ENCODE measurements around the gene TUNAR. TPM values are rescaled to one million over a fixed set of nuclear protein-coding genes. Genes with fewer than 3 reads are reported as not detected.

The TUNAR gene
- total RNA-seq, 1 donor from 2014 or later: not detected

- intact Hi-C loops (cut with micrococcal nuclease): no loop called here
- no peaks in the 10 kb centered on the region for H3K36me3 Mint-ChIP-seq (ENCODE audit: low read depth)
- H3K4me1 Mint-ChIP-seq (ENCODE audit: low read depth): no peaks in the 10 kb centered on the region
- H3K9me3 Mint-ChIP-seq: no peaks in the 10 kb centered on the region
- H3K27ac Mint-ChIP-seq: no peak overlapping the region
- H3K4me3 Mint-ChIP-seq: no peak overlapping the region
- DNase-seq (ENCODE audit: low spot score): no peak
- peaks cover 4% of the 10 kb centered on the region for H3K27me3 Mint-ChIP-seq (ENCODE audit: insufficient read depth)
Observed at GRCh38 chr14:95849761-95850160, 26.9 kb upstream of the TUNAR start.

GRCh38 chr14:95850429-95850828, 26.2 kb upstream of the TUNAR start:
- no peak for DNase-seq (ENCODE audit: low spot score)
- Mint-ChIP-seq H3K27ac (no peak overlapping the region), H3K36me3 (ENCODE audit: low read depth) (no peaks in the 10 kb centered on the region), H3K4me3 (no peak overlapping the region), H3K9me3 (no peaks in the 10 kb centered on the region), H3K27me3 (ENCODE audit: insufficient read depth) (peaks cover 4% of the 10 kb centered on the region), H3K4me1 (ENCODE audit: low read depth) (no peaks in the 10 kb centered on the region)
- intact Hi-C loops (cut with micrococcal nuclease): no loop called here

GRCh38 chr14:95855606-95856005, 21.0 kb upstream of the TUNAR start:
- Mint-ChIP-seq H3K27ac (no peak overlapping the region), H3K27me3 (ENCODE audit: insufficient read depth) (no peaks in the 10 kb centered on the region), H3K36me3 (ENCODE audit: low read depth) (no peaks in the 10 kb centered on the region), H3K4me3 (no peak overlapping the region), H3K9me3 (no peaks in the 10 kb centered on the region), H3K4me1 (ENCODE audit: low read depth) (no peaks in the 10 kb centered on the region)
- no peak for DNase-seq (ENCODE audit: low spot score)
- intact Hi-C loops (cut with micrococcal nuclease): no loop called here

- intact Hi-C loops (cut with micrococcal nuclease): no loop called here
- H3K36me3 Mint-ChIP-seq (ENCODE audit: low read depth): no peaks in the 10 kb centered on the region
- H3K27ac Mint-ChIP-seq: no peak overlapping the region
- no peak for DNase-seq (ENCODE audit: low spot score)
- no peaks in the 10 kb centered on the region for H3K4me1 Mint-ChIP-seq (ENCODE audit: low read depth)
- H3K27me3 Mint-ChIP-seq (ENCODE audit: insufficient read depth): peaks cover 1% of the 10 kb centered on the region
- no peak overlapping the region for H3K4me3 Mint-ChIP-seq
- no peaks in the 10 kb centered on the region for H3K9me3 Mint-ChIP-seq
Observed at GRCh38 chr14:95857275-95857674, 19.4 kb upstream of the TUNAR start.

GRCh38 chr14:95858893-95859292, 17.7 kb upstream of the TUNAR start:
- Mint-ChIP-seq H3K4me1 (ENCODE audit: low read depth) (no peaks in the 10 kb centered on the region), H3K27ac (no peak overlapping the region), H3K27me3 (ENCODE audit: insufficient read depth) (peaks cover 2% of the 10 kb centered on the region), H3K4me3 (no peak overlapping the region), H3K9me3 (no peaks in the 10 kb centered on the region), H3K36me3 (ENCODE audit: low read depth) (no peaks in the 10 kb centered on the region)
- no peak for DNase-seq (ENCODE audit: low spot score)
- intact Hi-C loops (cut with micrococcal nuclease): no loop called here

- H3K36me3 Mint-ChIP-seq (ENCODE audit: low read depth): no peaks in the 10 kb centered on the region
- no peaks in the 10 kb centered on the region for H3K4me1 Mint-ChIP-seq (ENCODE audit: low read depth)
- intact Hi-C loops (cut with micrococcal nuclease): no loop called here
- H3K9me3 Mint-ChIP-seq: no peaks in the 10 kb centered on the region
- peaks cover 5% of the 10 kb centered on the region for H3K27me3 Mint-ChIP-seq (ENCODE audit: insufficient read depth)
- no peak for DNase-seq (ENCODE audit: low spot score)
- H3K27ac Mint-ChIP-seq: no peak overlapping the region
- no peak overlapping the region for H3K4me3 Mint-ChIP-seq
Observed at GRCh38 chr14:95862243-95862642, 14.4 kb upstream of the TUNAR start.

GRCh38 chr14:95863295-95863694, 13.3 kb upstream of the TUNAR start:
- H3K36me3 Mint-ChIP-seq (ENCODE audit: low read depth): no peaks in the 10 kb centered on the region
- no peak overlapping the region for H3K27ac Mint-ChIP-seq
- DNase-seq (ENCODE audit: low spot score): no peak
- H3K4me3 Mint-ChIP-seq: no peak overlapping the region
- no peaks in the 10 kb centered on the region for H3K4me1 Mint-ChIP-seq (ENCODE audit: low read depth)
- intact Hi-C loops (cut with micrococcal nuclease): no loop called here
- H3K27me3 Mint-ChIP-seq (ENCODE audit: insufficient read depth): peaks cover 6% of the 10 kb centered on the region
- no peaks in the 10 kb centered on the region for H3K9me3 Mint-ChIP-seq

GRCh38 chr14:95869776-95870175, 6.9 kb upstream of the TUNAR start:
- H3K4me3 Mint-ChIP-seq: no peak overlapping the region
- intact Hi-C loops (cut with micrococcal nuclease): no loop called here
- no peak overlapping the region for H3K27ac Mint-ChIP-seq
- no peaks in the 10 kb centered on the region for H3K9me3 Mint-ChIP-seq
- no peaks in the 10 kb centered on the region for H3K4me1 Mint-ChIP-seq (ENCODE audit: low read depth)
- no peak for DNase-seq (ENCODE audit: low spot score)
- H3K27me3 Mint-ChIP-seq (ENCODE audit: insufficient read depth): peaks cover 12% of the 10 kb centered on the region
- no peaks in the 10 kb centered on the region for H3K36me3 Mint-ChIP-seq (ENCODE audit: low read depth)

- Mint-ChIP-seq H3K27ac (no peak overlapping the region), H3K36me3 (ENCODE audit: low read depth) (no peaks in the 10 kb centered on the region), H3K4me1 (ENCODE audit: low read depth) (no peaks in the 10 kb centered on the region), H3K27me3 (ENCODE audit: insufficient read depth) (peaks cover 21% of the 10 kb centered on the region), H3K9me3 (no peaks in the 10 kb centered on the region), H3K4me3 (no peak overlapping the region)
- intact Hi-C loops (cut with micrococcal nuclease): no loop called here
- no peak for DNase-seq (ENCODE audit: low spot score)
Observed at GRCh38 chr14:95870772-95871171, 5.9 kb upstream of the TUNAR start.

- Mint-ChIP-seq H3K4me1 (ENCODE audit: low read depth) (no peaks in the 10 kb centered on the region), H3K27me3 (ENCODE audit: insufficient read depth) (peaks cover 21% of the 10 kb centered on the region), H3K36me3 (ENCODE audit: low read depth) (no peaks in the 10 kb centered on the region), H3K4me3 (no peak overlapping the region), H3K9me3 (no peaks in the 10 kb centered on the region), H3K27ac (no peak overlapping the region)
- intact Hi-C loops (cut with micrococcal nuclease): no loop called here
- DNase-seq (ENCODE audit: low spot score): no peak
Observed at GRCh38 chr14:95871531-95871930, 5.1 kb upstream of the TUNAR start.

GRCh38 chr14:95872777-95873176, 3.9 kb upstream of the TUNAR start:
- no peak for DNase-seq (ENCODE audit: low spot score)
- Mint-ChIP-seq H3K4me3 (no peak overlapping the region), H3K27me3 (ENCODE audit: insufficient read depth) (peaks cover 24% of the 10 kb centered on the region), H3K4me1 (ENCODE audit: low read depth) (no peaks in the 10 kb centered on the region), H3K36me3 (ENCODE audit: low read depth) (no peaks in the 10 kb centered on the region), H3K9me3 (no peaks in the 10 kb centered on the region), H3K27ac (no peak overlapping the region)
- intact Hi-C loops (cut with micrococcal nuclease): no loop called here

- DNase-seq (ENCODE audit: low spot score): no peak
- Mint-ChIP-seq H3K27ac (no peak overlapping the region), H3K9me3 (no peaks in the 10 kb centered on the region), H3K36me3 (ENCODE audit: low read depth) (no peaks in the 10 kb centered on the region), H3K4me3 (no peak overlapping the region), H3K4me1 (ENCODE audit: low read depth) (no peaks in the 10 kb centered on the region), H3K27me3 (ENCODE audit: insufficient read depth) (peaks cover 28% of the 10 kb centered on the region)
- intact Hi-C loops (cut with micrococcal nuclease): no loop called here
Observed at GRCh38 chr14:95875831-95876760, 536 bp upstream of the TUNAR start.

GRCh38 chr14:95877633-95878032, 1.0 kb downstream of the TUNAR start:
- intact Hi-C loops (cut with micrococcal nuclease): no loop called here
- DNase-seq (ENCODE audit: low spot score): no peak
- no peaks in the 10 kb centered on the region for H3K9me3 Mint-ChIP-seq
- no peak overlapping the region for H3K4me3 Mint-ChIP-seq
- no peaks in the 10 kb centered on the region for H3K36me3 Mint-ChIP-seq (ENCODE audit: low read depth)
- peaks cover 32% of the 10 kb centered on the region for H3K27me3 Mint-ChIP-seq (ENCODE audit: insufficient read depth)
- no peak overlapping the region for H3K27ac Mint-ChIP-seq
- H3K4me1 Mint-ChIP-seq (ENCODE audit: low read depth): no peaks in the 10 kb centered on the region

- Mint-ChIP-seq H3K4me1 (ENCODE audit: low read depth) (no peaks in the 10 kb centered on the region), H3K27ac (no peak overlapping the region), H3K4me3 (no peak overlapping the region), H3K27me3 (ENCODE audit: insufficient read depth) (peaks cover 4% of the 10 kb centered on the region), H3K9me3 (no peaks in the 10 kb centered on the region), H3K36me3 (ENCODE audit: low read depth) (no peaks in the 10 kb centered on the region)
- no peak for DNase-seq (ENCODE audit: low spot score)
- intact Hi-C loops (cut with micrococcal nuclease): no loop called here
Observed at GRCh38 chr14:95884377-95884776, 7.7 kb downstream of the TUNAR start.
